ENCODE data around the gene MED29. TPM values are rescaled to one million over a fixed set of nuclear protein-coding genes. Genes with fewer than 3 reads are reported as not detected.
A peak's percentile ranks its signal among the peaks of the same experiment; 100 is the strongest.

MED29 gene
- total RNA-seq, 1 experiment from 2014 or later, result 32.0 TPM

DNA sequence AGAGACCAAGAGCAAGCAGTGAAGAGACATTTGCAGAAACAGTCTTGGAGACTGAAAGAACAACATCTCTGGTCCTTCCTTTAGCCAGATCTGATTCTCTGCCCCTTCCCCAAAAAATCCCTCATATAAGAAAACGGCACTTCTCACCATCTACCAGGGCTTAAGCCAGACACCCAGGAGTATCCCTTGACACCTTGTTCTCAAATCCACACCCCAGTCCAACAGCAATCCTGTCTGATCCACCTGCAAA, 19.6 kb downstream of the MED29 start:
- Histone ChIP-seq H4K20me1 (ENCODE audit: insufficient read depth) (peaks cover 5% of the 10 kb centered on the region; the same call in 1 of the 2 replicates), H3K36me3 (ENCODE audit: control insufficient read depth in 1 of 2, insufficient read depth in 2 of 2, low read length in 2 of 2) (peaks cover 2 to 12% of the 10 kb centered on the region in 2 experiments; a peak in 1 of 4 replicates), H2AFZ (ENCODE audit: low read depth, low read length, poor library complexity, severe bottlenecking) (no peak overlapping the region), H3K9ac (ENCODE audit: low read length) (peak overlapping the region; percentile 97), H3K27ac (ENCODE audit: low read depth, low read length) (peak overlapping the region; percentile 100), H3K4me1 (ENCODE audit: control insufficient read depth in 1 of 2, insufficient read depth in 2 of 2, low read length in 2 of 2) (peaks cover 37 to 72% of the 10 kb centered on the region in 2 experiments), H3K4me2 (ENCODE audit: low read length) (peak overlapping the region; percentile 92), H3K4me3 (replicated peaks in 1 of 2; ENCODE audit: low read depth in 1 of 2, low read length in 2 of 2) (peak overlapping the region; percentile 90 to 98), H3K79me2 (ENCODE audit: insufficient read depth, low read length) (peaks cover 31% of the 10 kb centered on the region), H3K9me3 (ENCODE audit: control insufficient read depth in 1 of 2, insufficient read depth in 1 of 2, low read depth in 1 of 2, low read length in 2 of 2) (no peaks in the 10 kb centered on the region), H3K9me2 (ENCODE audit: insufficient read depth) (no peaks in the 10 kb centered on the region), H3K27me3 (ENCODE audit: insufficient read depth, low read length) (no peaks in the 10 kb centered on the region)
- DNase-seq (ENCODE audit: low read depth, low spot score), result no peak
- CTCF ChIA-PET, result interaction anchor here (1.0 to 2.0 kb wide), 3 partner anchors 9 to 19 kb away, joined by 3 to 51 read pairs (median 8); partner anchors contain the start of genes MED29 and PAF1
- POLR2A ChIA-PET, result interaction anchor here (1.4 to 2.3 kb wide), 3 partner anchors 9 to 25 kb away, joined by 8 to 35 read pairs (median 12); partner anchors contain the start of gene RPS16
- TF ChIP-seq, protein P1, sequence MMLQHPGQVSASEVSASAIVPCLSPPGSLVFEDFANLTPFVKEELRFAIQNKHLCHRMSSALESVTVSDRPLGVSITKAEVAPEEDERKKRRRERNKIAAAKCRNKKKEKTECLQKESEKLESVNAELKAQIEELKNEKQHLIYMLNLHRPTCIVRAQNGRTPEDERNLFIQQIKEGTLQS (IDR thresholded peaks at IDR 0.05), result no peak
- TF ChIP-seq ELF1 (IDR thresholded peaks at IDR 0.05; ENCODE audit: borderline replicate concordance, low read depth) (no peak), FOSL1 (IDR thresholded peaks at IDR 0.05; ENCODE audit: low read depth) (no peak), CBX3 (IDR thresholded peaks at IDR 0.05; ENCODE audit: low read depth) (no peak), RAD21 (IDR thresholded peaks at IDR 0.05; ENCODE audit: low read depth) (no peak), YY1 (IDR thresholded peaks at IDR 0.05; ENCODE audit: extremely low read depth, insufficient replicate concordance, low read depth, low read length) (no peak), SRF (IDR thresholded peaks at IDR 0.05; ENCODE audit: low read depth) (no peak), SP1 (IDR thresholded peaks at IDR 0.05; ENCODE audit: low read depth) (no peak), POLR2AphosphoS5 (IDR thresholded peaks at IDR 0.05; ENCODE audit: low read depth, low read length) (no peak), JUND (IDR thresholded peaks at IDR 0.05) (no peak), ZFX (IDR thresholded peaks at IDR 0.05) (no peak), SIN3A (IDR thresholded peaks at IDR 0.05; ENCODE audit: low read depth) (no peak), TCF7L2 (IDR thresholded peaks at IDR 0.05; ENCODE audit: borderline replicate concordance, extremely low read depth, insufficient read depth, insufficient read length) (no peak), POLR2A (IDR thresholded peaks at IDR 0.05; ENCODE audit: borderline replicate concordance, extremely low read depth, insufficient read depth, insufficient read length) (no peak), ZNF274 (IDR thresholded peaks at IDR 0.05; ENCODE audit: low read depth, low read length) (no peak), EGR1 (IDR thresholded peaks at IDR 0.05; ENCODE audit: low read depth) (no peak), EZH2phosphoT487 (IDR thresholded peaks at IDR 0.05; ENCODE audit: borderline replicate concordance) (no peak)
- TF ChIP-seq, protein P2, sequence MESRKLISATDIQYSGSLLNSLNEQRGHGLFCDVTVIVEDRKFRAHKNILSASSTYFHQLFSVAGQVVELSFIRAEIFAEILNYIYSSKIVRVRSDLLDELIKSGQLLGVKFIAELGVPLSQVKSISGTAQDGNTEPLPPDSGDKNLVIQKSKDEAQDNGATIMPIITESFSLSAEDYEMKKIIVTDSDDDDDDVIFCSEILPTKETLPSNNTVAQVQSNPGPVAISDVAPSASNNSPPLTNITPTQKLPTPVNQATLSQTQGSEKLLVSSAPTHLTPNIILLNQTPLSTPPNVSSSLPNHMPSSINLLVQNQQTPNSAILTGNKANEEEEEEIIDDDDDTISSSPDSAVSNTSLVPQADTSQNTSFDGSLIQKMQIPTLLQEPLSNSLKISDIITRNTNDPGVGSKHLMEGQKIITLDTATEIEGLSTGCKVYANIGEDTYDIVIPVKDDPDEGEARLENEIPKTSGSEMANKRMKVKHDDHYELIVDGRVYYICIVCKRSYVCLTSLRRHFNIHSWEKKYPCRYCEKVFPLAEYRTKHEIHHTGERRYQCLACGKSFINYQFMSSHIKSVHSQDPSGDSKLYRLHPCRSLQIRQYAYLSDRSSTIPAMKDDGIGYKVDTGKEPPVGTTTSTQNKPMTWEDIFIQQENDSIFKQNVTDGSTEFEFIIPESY (IDR thresholded peaks at IDR 0.05; ENCODE audit: extremely low read depth, insufficient replicate concordance, low read length), result no peak
- TF ChIP-seq, protein P3, sequence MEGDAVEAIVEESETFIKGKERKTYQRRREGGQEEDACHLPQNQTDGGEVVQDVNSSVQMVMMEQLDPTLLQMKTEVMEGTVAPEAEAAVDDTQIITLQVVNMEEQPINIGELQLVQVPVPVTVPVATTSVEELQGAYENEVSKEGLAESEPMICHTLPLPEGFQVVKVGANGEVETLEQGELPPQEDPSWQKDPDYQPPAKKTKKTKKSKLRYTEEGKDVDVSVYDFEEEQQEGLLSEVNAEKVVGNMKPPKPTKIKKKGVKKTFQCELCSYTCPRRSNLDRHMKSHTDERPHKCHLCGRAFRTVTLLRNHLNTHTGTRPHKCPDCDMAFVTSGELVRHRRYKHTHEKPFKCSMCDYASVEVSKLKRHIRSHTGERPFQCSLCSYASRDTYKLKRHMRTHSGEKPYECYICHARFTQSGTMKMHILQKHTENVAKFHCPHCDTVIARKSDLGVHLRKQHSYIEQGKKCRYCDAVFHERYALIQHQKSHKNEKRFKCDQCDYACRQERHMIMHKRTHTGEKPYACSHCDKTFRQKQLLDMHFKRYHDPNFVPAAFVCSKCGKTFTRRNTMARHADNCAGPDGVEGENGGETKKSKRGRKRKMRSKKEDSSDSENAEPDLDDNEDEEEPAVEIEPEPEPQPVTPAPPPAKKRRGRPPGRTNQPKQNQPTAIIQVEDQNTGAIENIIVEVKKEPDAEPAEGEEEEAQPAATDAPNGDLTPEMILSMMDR (IDR thresholded peaks at IDR 0.05 in 2 of 3, conservative IDR thresholded peaks at IDR 0.05 in 1 of 3; ENCODE audit: borderline replicate concordance in 1 of 3, insufficient read depth in 1 of 3, low read depth in 2 of 3, low read length in 2 of 3), result no peak
- TF ChIP-seq, protein P4, sequence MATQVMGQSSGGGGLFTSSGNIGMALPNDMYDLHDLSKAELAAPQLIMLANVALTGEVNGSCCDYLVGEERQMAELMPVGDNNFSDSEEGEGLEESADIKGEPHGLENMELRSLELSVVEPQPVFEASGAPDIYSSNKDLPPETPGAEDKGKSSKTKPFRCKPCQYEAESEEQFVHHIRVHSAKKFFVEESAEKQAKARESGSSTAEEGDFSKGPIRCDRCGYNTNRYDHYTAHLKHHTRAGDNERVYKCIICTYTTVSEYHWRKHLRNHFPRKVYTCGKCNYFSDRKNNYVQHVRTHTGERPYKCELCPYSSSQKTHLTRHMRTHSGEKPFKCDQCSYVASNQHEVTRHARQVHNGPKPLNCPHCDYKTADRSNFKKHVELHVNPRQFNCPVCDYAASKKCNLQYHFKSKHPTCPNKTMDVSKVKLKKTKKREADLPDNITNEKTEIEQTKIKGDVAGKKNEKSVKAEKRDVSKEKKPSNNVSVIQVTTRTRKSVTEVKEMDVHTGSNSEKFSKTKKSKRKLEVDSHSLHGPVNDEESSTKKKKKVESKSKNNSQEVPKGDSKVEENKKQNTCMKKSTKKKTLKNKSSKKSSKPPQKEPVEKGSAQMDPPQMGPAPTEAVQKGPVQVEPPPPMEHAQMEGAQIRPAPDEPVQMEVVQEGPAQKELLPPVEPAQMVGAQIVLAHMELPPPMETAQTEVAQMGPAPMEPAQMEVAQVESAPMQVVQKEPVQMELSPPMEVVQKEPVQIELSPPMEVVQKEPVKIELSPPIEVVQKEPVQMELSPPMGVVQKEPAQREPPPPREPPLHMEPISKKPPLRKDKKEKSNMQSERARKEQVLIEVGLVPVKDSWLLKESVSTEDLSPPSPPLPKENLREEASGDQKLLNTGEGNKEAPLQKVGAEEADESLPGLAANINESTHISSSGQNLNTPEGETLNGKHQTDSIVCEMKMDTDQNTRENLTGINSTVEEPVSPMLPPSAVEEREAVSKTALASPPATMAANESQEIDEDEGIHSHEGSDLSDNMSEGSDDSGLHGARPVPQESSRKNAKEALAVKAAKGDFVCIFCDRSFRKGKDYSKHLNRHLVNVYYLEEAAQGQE (IDR thresholded peaks at IDR 0.05; ENCODE audit: low read depth), result no peak
- no peak for ATAC-seq
- intact Hi-C loops (cut with micrococcal nuclease), result loop anchor here (1.0 to 5.0 kb wide), 3 partner anchors 8 to 68 kb away; partner anchors contain the start of gene SAMD4B
- BruUV-seq (replicated peaks), result no TSS peak
- RAD21 ChIA-PET (ENCODE audit: low non-redundant PET in 1 of 2, low total read pairs in 2 of 2, uncharacterized antibody in 2 of 2, unreplicated experiment in 2 of 2), result interaction anchor here (1.4 to 1.9 kb wide), 3 partner anchors 8 to 13 kb away, joined by 4 to 21 read pairs (median 14); no protein-coding TSS in a partner anchor
